Measurements from ENCODE around the gene KYNU. TPM values are rescaled to one million over a fixed set of nuclear protein-coding genes. Genes with fewer than 3 reads are reported as not detected.

KYNU gene
- total and polyA plus RNA-seq, 10 of the 15 experiments (the other 5 are each of a cell fraction or from before 2014, with no cell fraction given), result 31.3 to 101 (median 38.3) TPM

GRCh38 chr2:142892715-142893114 lies 15.3 kb downstream of the KYNU start (continued):
- TF ChIP-seq, protein P1, sequence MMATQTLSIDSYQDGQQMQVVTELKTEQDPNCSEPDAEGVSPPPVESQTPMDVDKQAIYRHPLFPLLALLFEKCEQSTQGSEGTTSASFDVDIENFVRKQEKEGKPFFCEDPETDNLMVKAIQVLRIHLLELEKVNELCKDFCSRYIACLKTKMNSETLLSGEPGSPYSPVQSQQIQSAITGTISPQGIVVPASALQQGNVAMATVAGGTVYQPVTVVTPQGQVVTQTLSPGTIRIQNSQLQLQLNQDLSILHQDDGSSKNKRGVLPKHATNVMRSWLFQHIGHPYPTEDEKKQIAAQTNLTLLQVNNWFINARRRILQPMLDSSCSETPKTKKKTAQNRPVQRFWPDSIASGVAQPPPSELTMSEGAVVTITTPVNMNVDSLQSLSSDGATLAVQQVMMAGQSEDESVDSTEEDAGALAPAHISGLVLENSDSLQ (IDR thresholded peaks at IDR 0.05), result peak; percentile 59; the same call in 1 of the 2 replicates
- TF ChIP-seq CBFB (IDR thresholded peaks at IDR 0.05; ENCODE audit: low read depth) (no peak), EGR1 (IDR thresholded peaks at IDR 0.05; ENCODE audit: borderline replicate concordance in 1 of 2, low read depth in 2 of 2, low read length in 2 of 2) (no peak), HSF1 (IDR thresholded peaks at IDR 0.05; ENCODE audit: low read depth, low read length) (no peak), ESRRA (IDR thresholded peaks at IDR 0.05; ENCODE audit: low read length) (no peak), ATF7 (IDR thresholded peaks at IDR 0.05; ENCODE audit: low read depth) (peak; percentile 55; the same call in 1 of the 2 replicates), BCL11A (IDR thresholded peaks at IDR 0.05; ENCODE audit: low read depth, low read length) (no peak), ZNF24 (IDR thresholded peaks at IDR 0.05) (no peak), FOXM1 (IDR thresholded peaks at IDR 0.05; ENCODE audit: low read depth, low read length) (no peak), PML (IDR thresholded peaks at IDR 0.05; ENCODE audit: low read length) (no peak), RAD21 (IDR thresholded peaks at IDR 0.05; ENCODE audit: insufficient read depth, low read depth, low read length) (no peak), ATF3 (IDR thresholded peaks at IDR 0.05; ENCODE audit: borderline replicate concordance, extremely low read depth, low read depth, low read length) (no peak), LARP7 (IDR thresholded peaks at IDR 0.05) (no peak), CHD2 (IDR thresholded peaks at IDR 0.05; ENCODE audit: borderline replicate concordance, low read depth, low read length) (peak; percentile 33; the same call in 1 of the 2 replicates), POLR2AphosphoS2 (IDR thresholded peaks at IDR 0.05; ENCODE audit: low read depth, low read length) (no peak), TCF12 (IDR thresholded peaks at IDR 0.05; ENCODE audit: low read depth, low read length) (peak; percentile 90), RAD51 (IDR thresholded peaks at IDR 0.05) (no peak)
- TF ChIP-seq, protein P2, sequence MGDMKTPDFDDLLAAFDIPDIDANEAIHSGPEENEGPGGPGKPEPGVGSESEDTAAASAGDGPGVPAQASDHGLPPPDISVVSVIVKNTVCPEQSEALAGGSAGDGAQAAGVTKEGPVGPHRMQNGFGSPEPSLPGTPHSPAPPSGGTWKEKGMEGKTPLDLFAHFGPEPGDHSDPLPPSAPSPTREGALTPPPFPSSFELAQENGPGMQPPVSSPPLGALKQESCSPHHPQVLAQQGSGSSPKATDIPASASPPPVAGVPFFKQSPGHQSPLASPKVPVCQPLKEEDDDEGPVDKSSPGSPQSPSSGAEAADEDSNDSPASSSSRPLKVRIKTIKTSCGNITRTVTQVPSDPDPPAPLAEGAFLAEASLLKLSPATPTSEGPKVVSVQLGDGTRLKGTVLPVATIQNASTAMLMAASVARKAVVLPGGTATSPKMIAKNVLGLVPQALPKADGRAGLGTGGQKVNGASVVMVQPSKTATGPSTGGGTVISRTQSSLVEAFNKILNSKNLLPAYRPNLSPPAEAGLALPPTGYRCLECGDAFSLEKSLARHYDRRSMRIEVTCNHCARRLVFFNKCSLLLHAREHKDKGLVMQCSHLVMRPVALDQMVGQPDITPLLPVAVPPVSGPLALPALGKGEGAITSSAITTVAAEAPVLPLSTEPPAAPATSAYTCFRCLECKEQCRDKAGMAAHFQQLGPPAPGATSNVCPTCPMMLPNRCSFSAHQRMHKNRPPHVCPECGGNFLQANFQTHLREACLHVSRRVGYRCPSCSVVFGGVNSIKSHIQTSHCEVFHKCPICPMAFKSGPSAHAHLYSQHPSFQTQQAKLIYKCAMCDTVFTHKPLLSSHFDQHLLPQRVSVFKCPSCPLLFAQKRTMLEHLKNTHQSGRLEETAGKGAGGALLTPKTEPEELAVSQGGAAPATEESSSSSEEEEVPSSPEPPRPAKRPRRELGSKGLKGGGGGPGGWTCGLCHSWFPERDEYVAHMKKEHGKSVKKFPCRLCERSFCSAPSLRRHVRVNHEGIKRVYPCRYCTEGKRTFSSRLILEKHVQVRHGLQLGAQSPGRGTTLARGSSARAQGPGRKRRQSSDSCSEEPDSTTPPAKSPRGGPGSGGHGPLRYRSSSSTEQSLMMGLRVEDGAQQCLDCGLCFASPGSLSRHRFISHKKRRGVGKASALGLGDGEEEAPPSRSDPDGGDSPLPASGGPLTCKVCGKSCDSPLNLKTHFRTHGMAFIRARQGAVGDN (IDR thresholded peaks at IDR 0.05), result no peak
- TF ChIP-seq, protein P3, sequence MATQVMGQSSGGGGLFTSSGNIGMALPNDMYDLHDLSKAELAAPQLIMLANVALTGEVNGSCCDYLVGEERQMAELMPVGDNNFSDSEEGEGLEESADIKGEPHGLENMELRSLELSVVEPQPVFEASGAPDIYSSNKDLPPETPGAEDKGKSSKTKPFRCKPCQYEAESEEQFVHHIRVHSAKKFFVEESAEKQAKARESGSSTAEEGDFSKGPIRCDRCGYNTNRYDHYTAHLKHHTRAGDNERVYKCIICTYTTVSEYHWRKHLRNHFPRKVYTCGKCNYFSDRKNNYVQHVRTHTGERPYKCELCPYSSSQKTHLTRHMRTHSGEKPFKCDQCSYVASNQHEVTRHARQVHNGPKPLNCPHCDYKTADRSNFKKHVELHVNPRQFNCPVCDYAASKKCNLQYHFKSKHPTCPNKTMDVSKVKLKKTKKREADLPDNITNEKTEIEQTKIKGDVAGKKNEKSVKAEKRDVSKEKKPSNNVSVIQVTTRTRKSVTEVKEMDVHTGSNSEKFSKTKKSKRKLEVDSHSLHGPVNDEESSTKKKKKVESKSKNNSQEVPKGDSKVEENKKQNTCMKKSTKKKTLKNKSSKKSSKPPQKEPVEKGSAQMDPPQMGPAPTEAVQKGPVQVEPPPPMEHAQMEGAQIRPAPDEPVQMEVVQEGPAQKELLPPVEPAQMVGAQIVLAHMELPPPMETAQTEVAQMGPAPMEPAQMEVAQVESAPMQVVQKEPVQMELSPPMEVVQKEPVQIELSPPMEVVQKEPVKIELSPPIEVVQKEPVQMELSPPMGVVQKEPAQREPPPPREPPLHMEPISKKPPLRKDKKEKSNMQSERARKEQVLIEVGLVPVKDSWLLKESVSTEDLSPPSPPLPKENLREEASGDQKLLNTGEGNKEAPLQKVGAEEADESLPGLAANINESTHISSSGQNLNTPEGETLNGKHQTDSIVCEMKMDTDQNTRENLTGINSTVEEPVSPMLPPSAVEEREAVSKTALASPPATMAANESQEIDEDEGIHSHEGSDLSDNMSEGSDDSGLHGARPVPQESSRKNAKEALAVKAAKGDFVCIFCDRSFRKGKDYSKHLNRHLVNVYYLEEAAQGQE (IDR thresholded peaks at IDR 0.05; ENCODE audit: low read depth, low read length), result no peak
- TF ChIP-seq, protein P4, sequence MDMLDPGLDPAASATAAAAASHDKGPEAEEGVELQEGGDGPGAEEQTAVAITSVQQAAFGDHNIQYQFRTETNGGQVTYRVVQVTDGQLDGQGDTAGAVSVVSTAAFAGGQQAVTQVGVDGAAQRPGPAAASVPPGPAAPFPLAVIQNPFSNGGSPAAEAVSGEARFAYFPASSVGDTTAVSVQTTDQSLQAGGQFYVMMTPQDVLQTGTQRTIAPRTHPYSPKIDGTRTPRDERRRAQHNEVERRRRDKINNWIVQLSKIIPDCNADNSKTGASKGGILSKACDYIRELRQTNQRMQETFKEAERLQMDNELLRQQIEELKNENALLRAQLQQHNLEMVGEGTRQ (IDR thresholded peaks at IDR 0.05; ENCODE audit: borderline replicate concordance, low read depth, low read length), result no peak
